HL-60 (cell line): ENCODE measurements around the gene PTPRM.

Experiments
- CTCF ChIP-seq: IDR thresholded peaks from one replicate; pipeline ENCODE4 v1.5.1; 2011; ENCODE audit warnings: low read length, control low read depth, inconsistent platforms; ENCODE audit not compliant: insufficient read depth
- GABPA ChIP-seq: IDR thresholded peaks from 2 replicates; pipeline ENCODE4 v1.6.1; 2012; ENCODE audit warnings: low read depth
- POLR2AphosphoS5 ChIP-seq: IDR thresholded peaks from 2 replicates; pipeline ENCODE4 v1.6.1; 2012; ENCODE audit warnings: low read depth
- REST ChIP-seq: IDR thresholded peaks from 2 replicates; pipeline ENCODE4 v1.6.1; 2012; ENCODE audit warnings: low read depth; ENCODE audit not compliant: insufficient replicate concordance

GRCh38 chr18:7626175-7626921 lies 59.2 kb downstream of the PTPRM start:
- TF ChIP-seq CTCF (no peak), GABPA (no peak), REST (no peak), POLR2AphosphoS5 (no peak)
